Natural killer cell (primary cell): ENCODE results near the gene CEP290. TPM values are rescaled to one million over a fixed set of nuclear protein-coding genes. Genes with fewer than 3 reads are reported as not detected.

ENCODE experiments used
- ATAC-seq, 3 donors: fragments of 150-1000 bp in 2 of 3; fragments of 200-7000 bp in 1 of 3; cut with Tn5 transposase; 1 replicate in 1 of 3; 2 replicates in 2 of 3; pipeline ENCODE4 v1.10.0; 2021; ENCODE audit warnings: mild to moderate bottlenecking in 2 of 3, moderate library complexity in 2 of 3
- DNase-seq, 2 donors: peaks; one replicate each; pipeline versions ENCODE4 v3.0.0 to v3.0.0-alpha.2; 2013 to 2021; ENCODE audit warnings: mixed read lengths in 1 of 2
- H3K27ac ChIP-seq: one replicate; pipeline ENCODE4 v1.5.1; 2013; ENCODE audit warnings: mild to moderate bottlenecking, low read length
- H3K27me3 ChIP-seq: one replicate; pipeline ENCODE4 v1.6.1; 2013; ENCODE audit warnings: low read length; ENCODE audit not compliant: control insufficient read depth, insufficient read depth
- H3K36me3 ChIP-seq: one replicate; pipeline ENCODE4 v1.6.1; 2013; ENCODE audit warnings: low read length; ENCODE audit not compliant: control insufficient read depth, insufficient read depth
- H3K4me1 ChIP-seq: one replicate; pipeline ENCODE4 v1.6.1; 2013; ENCODE audit warnings: low read length; ENCODE audit not compliant: control insufficient read depth, insufficient read depth
- H3K4me3 ChIP-seq: one replicate; pipeline ENCODE4 v1.5.1; 2013; ENCODE audit warnings: low read length
- H3K9me3 ChIP-seq: one replicate; pipeline ENCODE4 v1.6.1; 2013; ENCODE audit warnings: low read length; ENCODE audit not compliant: control insufficient read depth, insufficient read depth
- H3K27ac Mint-ChIP-seq, 2 donors: one replicate each; pipeline ENCODE4 v1.8.0; 2022; ENCODE audit warnings: mild to moderate bottlenecking in 2 of 2, mixed read lengths in 2 of 2, moderate library complexity in 1 of 2
- H3K27me3 Mint-ChIP-seq, 2 donors: one replicate each; pipeline ENCODE4 v1.8.0; 2022; ENCODE audit warnings: low read depth in 2 of 2, mixed read lengths in 2 of 2
- H3K36me3 Mint-ChIP-seq: one replicate; pipeline ENCODE4 v1.8.0; 2022; ENCODE audit warnings: mixed read lengths
- H3K4me1 Mint-ChIP-seq, 2 donors: one replicate each; pipeline ENCODE4 v1.8.0; 2022; ENCODE audit warnings: mixed read lengths in 2 of 2
- H3K4me3 Mint-ChIP-seq: one replicate; pipeline ENCODE4 v1.8.0; 2022; ENCODE audit warnings: mild to moderate bottlenecking, moderate library complexity, mixed read lengths
- H3K9me3 Mint-ChIP-seq, 2 donors: one replicate each; pipeline ENCODE4 v1.8.0; 2022; ENCODE audit warnings: mixed read lengths in 2 of 2
- CTCF ChIP-seq: fragments of 200-600 bp; IDR thresholded peaks from one replicate; pipeline ENCODE4 v1.8.0; 2022; ENCODE audit warnings: antibody characterized with exemption
- WGBS: methylation state at CpG from one replicate; pipeline ENCODE4 v1.1.7; 2013; ENCODE audit warnings: missing lambda C conversion rate; ENCODE audit not compliant: insufficient coverage; 5-methylcytosine and 5-hydroxymethylcytosine counted together
- intact Hi-C: fragments of 100-400 bp; cut with micrococcal nuclease; formaldehyde crosslinking; loops from one replicate; pipeline ENCODE4 v1.14.2; 2022
- total RNA-seq, 4 donors: library from RNA; stranded (reverse); fragments of 120-200 nt in 1 of 4; gene quantifications; one replicate each; pipeline versions ENCODE4 v1.2.3 to v1.2.4, GENCODE V29; 2013 to 2022

The CEP290 gene
- total RNA-seq, 3 donors from 2014 or later (not counting 1 experiment from before 2014, with no cell fraction given): 14.3 to 23.6 (median 18.7) TPM

- ATAC-seq (no peak), DNase-seq (no peak)
- Mint-ChIP-seq H3K4me1 (no peaks in the 10 kb centered on the region), H3K27ac (no peak overlapping the region), H3K27me3 (peaks cover 9 to 11% of the 10 kb centered on the region in 2 donors), H3K4me3 (no peak overlapping the region), H3K36me3 (no peaks in the 10 kb centered on the region), H3K9me3 (no peaks in the 10 kb centered on the region)
- intact Hi-C loops: no loop called here
- H3K27me3 ChIP-seq: peaks cover 2% of the 10 kb centered on the region
- H3K27ac ChIP-seq: no peak overlapping the region
- H3K4me1 ChIP-seq: no peaks in the 10 kb centered on the region
- no peak for TF ChIP-seq CTCF
- 90% methylated on average over 5 of the region's 5 CpGs for WGBS
- H3K36me3 ChIP-seq: no peaks in the 10 kb centered on the region
- H3K4me3 ChIP-seq: no peak overlapping the region
- H3K9me3 ChIP-seq: no peaks in the 10 kb centered on the region
Measured at GRCh38 chr12:88011755-88012154, 130.1 kb downstream of the CEP290 start.

- no peak overlapping the region for H3K4me3 Mint-ChIP-seq
- WGBS: 78% methylated on average over 4 of the region's 4 CpGs
- no peaks in the 10 kb centered on the region for H3K4me1 ChIP-seq
- H3K4me3 ChIP-seq: no peak overlapping the region
- no peaks in the 10 kb centered on the region for H3K9me3 ChIP-seq
- H3K27ac Mint-ChIP-seq: no peak overlapping the region
- no peaks in the 10 kb centered on the region for H3K4me1 Mint-ChIP-seq
- peaks cover 2% of the 10 kb centered on the region for H3K27me3 ChIP-seq
- ATAC-seq (no peak), DNase-seq (no peak)
- TF ChIP-seq CTCF: no peak
- peaks cover 2 to 7% of the 10 kb centered on the region in 2 donors for H3K9me3 Mint-ChIP-seq
- intact Hi-C loops: no loop called here
- no peaks in the 10 kb centered on the region for H3K36me3 ChIP-seq
- H3K36me3 Mint-ChIP-seq: peaks cover 8% of the 10 kb centered on the region
- H3K27me3 Mint-ChIP-seq: peaks cover 3 to 7% of the 10 kb centered on the region in 2 donors
- H3K27ac ChIP-seq: no peak overlapping the region
Measured at GRCh38 chr12:88006351-88006750, 135.5 kb downstream of the CEP290 start.

- peaks cover 2 to 7% of the 10 kb centered on the region in 2 donors for H3K9me3 Mint-ChIP-seq
- WGBS: 54% methylated on average over 2 of the region's 2 CpGs
- Histone ChIP-seq H3K4me1 (no peaks in the 10 kb centered on the region), H3K4me3 (no peak overlapping the region), H3K9me3 (no peaks in the 10 kb centered on the region), H3K27me3 (no peaks in the 10 kb centered on the region), H3K27ac (no peak overlapping the region), H3K36me3 (no peaks in the 10 kb centered on the region)
- intact Hi-C loops: no loop called here
- peaks cover 0 to 17% of the 10 kb centered on the region in 2 donors for H3K27me3 Mint-ChIP-seq
- no peak for ATAC-seq
- H3K4me1 Mint-ChIP-seq: no peaks in the 10 kb centered on the region
- no peak overlapping the region for H3K27ac Mint-ChIP-seq
- H3K36me3 Mint-ChIP-seq: peaks cover 8% of the 10 kb centered on the region
- no peak overlapping the region for H3K4me3 Mint-ChIP-seq
- no peak for TF ChIP-seq CTCF
- no peak for DNase-seq
Measured at GRCh38 chr12:88001327-88001726, 140.6 kb downstream of the CEP290 start.

Other genes with a start within 250 kb of the CEP290 start
- gene C12orf50, start 112.7 kb downstream of the CEP290 start, total RNA-seq: under 1 TPM in 1 of 3 donors, not detected in 2; 0.18 TPM
- 1 to 10 TPM; 5.0 to 6.2 (median 5.3) TPM for gene TMTC3, start 219 bp upstream of the CEP290 start, total RNA-seq